Lower leg skin (tissue), 4 donors: ENCODE measurements around the gene PIWIL4. TPM values are rescaled to one million over a fixed set of nuclear protein-coding genes. Genes with fewer than 3 reads are reported as not detected.

Experiments used
- DNase-seq, 2 donors: peaks; one replicate each; pipeline ENCODE4 v3.0.0-alpha.2; 2019; ENCODE audit warnings: low spot score in 2 of 2
- H3K4me3 ChIP-seq: fragments of 200-600 bp; sonication (generic); 2 replicates; pipeline ENCODE4 v1.5.1; 2017; ENCODE audit warnings: mild to moderate bottlenecking, low read depth; ENCODE audit not compliant: poor library complexity, severe bottlenecking
- POLR2A ChIP-seq, 2 donors: fragments of 450-650 bp; IDR thresholded peaks; one replicate each; pipeline ENCODE4 v1.6.1; 2016 to 2017; ENCODE audit warnings: antibody characterized with exemption in 2 of 2, mild to moderate bottlenecking in 1 of 2, moderate library complexity in 1 of 2
- WGBS, 2 donors: methylation state at CpG; one replicate each; pipeline ENCODE4 v1.1.5; 2018; 5-methylcytosine and 5-hydroxymethylcytosine counted together
- intact Hi-C: fragments of 100-400 bp; cut with DNase I; formaldehyde crosslinking; loops from one replicate; pipeline ENCODE4 v1.15.0; 2023; ENCODE audit warnings: low total_unique reads
- total RNA-seq, 4 donors: library from RNA; depleted of rRNA; stranded (reverse); fragments of >200 nt; gene quantifications; one replicate each; pipeline ENCODE4 v1.1.0, GENCODE V29; 2016
- TF ChIP-seq, protein P1 (sequence below), 3 donors: fragments of 450-650 bp; IDR thresholded peaks; one replicate each; pipeline ENCODE4 v1.5.1; 2016; ENCODE audit warnings: antibody characterized with exemption in 3 of 3, mild to moderate bottlenecking in 3 of 3, moderate library complexity in 2 of 3

The PIWIL4 gene
- total RNA-seq, 4 donors from 2014 or later: 0.67 to 3.3 (median 1.6) TPM

DNA sequence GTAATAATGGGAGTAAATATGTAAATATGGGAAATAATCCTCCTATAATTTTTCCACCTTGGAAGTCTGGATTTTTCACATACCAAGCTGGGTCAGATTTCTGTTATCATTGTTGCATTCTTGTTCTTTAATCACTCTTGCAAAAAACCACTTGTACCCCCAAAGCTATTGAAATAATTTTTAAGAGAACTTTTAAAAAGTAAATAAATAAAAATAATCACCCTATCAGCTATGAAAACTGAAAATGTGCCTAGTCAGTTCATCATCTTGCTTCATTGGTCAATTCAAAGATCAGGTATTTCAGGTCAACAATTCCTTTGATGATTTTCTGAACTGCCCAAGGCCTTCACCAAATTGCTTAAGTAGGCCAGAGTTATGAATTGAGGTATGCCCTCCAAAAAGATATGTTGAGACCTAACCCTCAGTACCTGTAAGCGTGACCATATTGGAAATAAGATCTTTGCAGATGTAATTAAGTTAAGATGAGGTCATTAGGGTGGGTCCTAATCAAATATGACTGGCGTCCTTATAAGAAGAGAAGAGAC, 95.8 kb downstream of the PIWIL4 start:
- TF ChIP-seq POLR2A (IDR thresholded peaks at IDR 0.05): no peak
- TF ChIP-seq, protein P1, sequence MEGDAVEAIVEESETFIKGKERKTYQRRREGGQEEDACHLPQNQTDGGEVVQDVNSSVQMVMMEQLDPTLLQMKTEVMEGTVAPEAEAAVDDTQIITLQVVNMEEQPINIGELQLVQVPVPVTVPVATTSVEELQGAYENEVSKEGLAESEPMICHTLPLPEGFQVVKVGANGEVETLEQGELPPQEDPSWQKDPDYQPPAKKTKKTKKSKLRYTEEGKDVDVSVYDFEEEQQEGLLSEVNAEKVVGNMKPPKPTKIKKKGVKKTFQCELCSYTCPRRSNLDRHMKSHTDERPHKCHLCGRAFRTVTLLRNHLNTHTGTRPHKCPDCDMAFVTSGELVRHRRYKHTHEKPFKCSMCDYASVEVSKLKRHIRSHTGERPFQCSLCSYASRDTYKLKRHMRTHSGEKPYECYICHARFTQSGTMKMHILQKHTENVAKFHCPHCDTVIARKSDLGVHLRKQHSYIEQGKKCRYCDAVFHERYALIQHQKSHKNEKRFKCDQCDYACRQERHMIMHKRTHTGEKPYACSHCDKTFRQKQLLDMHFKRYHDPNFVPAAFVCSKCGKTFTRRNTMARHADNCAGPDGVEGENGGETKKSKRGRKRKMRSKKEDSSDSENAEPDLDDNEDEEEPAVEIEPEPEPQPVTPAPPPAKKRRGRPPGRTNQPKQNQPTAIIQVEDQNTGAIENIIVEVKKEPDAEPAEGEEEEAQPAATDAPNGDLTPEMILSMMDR (IDR thresholded peaks at IDR 0.05): no peak
- 91 to 93% methylated on average over 2 of the region's 2 CpGs for WGBS, 2 donors
- no peak for DNase-seq
- intact Hi-C loops: no loop called here
- H3K4me3 ChIP-seq: no peak overlapping the region

DNA sequence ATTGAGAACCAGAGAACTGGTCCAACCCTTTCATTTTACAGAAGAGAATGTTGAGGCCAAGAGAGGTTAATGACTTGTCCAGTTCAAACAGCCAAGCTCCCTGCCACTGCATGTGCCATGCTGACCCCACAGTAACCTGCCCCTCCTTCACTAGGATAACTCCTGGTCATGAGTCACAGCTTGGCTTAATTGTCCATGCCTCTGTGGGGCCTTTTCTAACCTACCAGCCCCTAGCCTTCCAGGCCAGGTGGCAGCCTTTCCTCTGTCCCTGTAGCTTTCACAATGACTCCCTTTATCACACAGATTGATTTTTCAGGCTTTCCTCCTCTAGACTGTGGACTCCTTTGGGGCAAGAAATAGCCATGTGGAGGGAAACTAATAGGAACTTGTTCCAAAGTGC, 97.2 kb downstream of the PIWIL4 start:
- no peak for TF ChIP-seq POLR2A (IDR thresholded peaks at IDR 0.05)
- TF ChIP-seq, protein P1 (IDR thresholded peaks at IDR 0.05): no peak
- intact Hi-C loops: no loop called here
- no peak for DNase-seq
- no peak overlapping the region for H3K4me3 ChIP-seq

DNA sequence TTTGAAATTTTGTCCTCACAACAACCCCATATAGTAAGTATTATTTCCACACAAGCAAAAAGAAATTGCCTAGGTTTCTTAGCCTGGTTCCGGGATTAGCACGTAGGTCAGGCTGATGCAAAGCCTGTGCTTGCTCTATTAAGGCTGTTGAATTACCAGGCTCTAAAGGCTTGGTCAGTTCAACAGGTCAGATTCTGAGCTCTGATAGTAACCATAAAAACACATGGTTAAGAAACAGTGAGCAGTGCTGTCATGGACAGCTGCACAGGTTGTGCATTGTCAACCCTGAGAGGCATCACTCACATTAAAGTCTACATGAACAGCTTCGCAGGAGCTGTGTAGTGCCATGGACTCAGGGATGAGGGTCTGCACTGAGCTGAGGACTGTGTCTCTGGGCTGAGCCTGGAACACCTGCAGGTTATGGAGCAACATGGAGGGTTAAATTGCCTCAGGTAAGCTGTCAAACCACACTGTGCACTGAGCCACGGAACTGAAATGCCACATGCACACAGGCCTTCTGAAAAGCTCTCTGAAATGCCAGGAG, 98.0 kb downstream of the PIWIL4 start:
- TF ChIP-seq POLR2A (IDR thresholded peaks at IDR 0.05): no peak
- TF ChIP-seq, protein P1 (IDR thresholded peaks at IDR 0.05): no peak
- whole genome bisulfite sequencing, 2 donors: 86 to 94% methylated on average over 4 of the region's 4 CpGs
- H3K4me3 ChIP-seq: no peak overlapping the region
- intact Hi-C loops: no loop called here
- no peak for DNase-seq

DNA sequence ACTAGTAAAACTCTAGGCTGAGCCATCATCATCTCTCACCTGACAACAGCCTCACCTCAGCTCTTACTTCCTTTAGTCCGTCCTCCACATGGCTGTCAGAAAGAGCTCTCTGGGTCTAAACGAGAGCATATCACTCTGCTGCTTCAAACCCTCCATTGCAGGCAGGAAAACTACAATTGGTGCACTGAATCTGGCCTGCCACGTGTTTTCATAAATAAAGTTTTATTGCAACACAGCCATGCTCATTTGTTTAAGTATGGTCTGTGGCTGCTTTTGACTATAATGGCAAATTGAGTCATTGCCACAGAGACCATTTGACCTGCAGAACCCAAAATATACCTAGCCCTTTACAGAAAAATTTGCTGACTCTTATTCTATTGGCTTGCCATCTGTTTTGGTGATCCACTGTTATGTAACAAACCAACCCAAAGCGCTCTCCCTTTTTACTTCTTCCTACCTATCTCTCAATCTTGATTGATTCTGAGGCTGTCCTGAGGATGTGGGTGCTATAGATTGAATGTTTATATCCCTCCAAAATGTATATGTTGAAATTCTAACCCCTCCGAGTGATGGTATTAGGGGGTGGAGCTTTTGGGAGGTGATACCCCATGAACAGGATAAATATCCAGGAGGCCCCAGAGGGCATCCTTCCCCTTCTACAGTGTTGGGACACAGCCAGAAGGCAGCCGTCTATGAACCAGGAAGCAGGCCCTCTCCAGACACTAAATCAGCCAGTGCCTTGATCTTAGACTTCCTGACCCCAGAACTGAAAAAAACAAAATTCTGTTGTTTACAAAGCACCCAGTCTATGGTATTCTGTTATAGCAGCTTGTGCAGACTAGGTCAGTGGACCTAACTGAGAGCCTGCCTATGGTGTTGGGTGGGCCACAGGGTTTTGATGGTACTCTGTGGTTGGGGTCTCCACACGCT, 99.9 kb downstream of the PIWIL4 start:
- intact Hi-C loops: no loop called here
- 84 to 86% methylated on average over 7 of the region's 7 CpGs for WGBS, 2 donors
- DNase-seq: no peak
- no peak for TF ChIP-seq POLR2A (IDR thresholded peaks at IDR 0.05)
- TF ChIP-seq, protein P1 (IDR thresholded peaks at IDR 0.05): no peak
- H3K4me3 ChIP-seq: no peak overlapping the region

DNA sequence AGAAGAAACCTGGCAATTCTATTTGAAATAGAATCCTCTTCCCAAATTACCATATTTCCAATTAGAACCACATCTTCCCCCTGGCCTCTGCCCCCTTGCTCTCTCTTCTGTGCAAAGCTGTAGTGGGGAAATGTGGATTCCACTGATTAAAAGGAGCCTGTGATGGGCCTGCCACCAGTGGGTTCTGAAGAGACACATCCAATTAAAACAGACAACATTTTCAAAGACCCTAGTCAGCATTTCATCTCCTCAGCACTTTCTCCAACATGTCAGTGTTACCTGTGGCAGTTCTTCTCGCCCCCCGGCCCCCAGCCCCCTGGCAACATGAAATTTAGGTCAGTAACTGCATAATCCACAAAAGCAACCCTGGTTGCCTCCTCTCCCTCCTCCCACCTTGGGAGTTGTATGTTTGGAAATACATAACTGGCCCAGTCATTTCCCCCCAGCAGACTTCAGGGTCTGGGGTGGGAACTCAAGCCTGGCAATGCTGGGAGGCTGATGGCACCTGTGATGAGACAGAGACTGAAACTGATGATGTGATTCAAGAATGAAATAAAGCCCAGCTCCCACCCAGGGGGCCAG, 101.1 kb downstream of the PIWIL4 start:
- H3K4me3 ChIP-seq: no peak overlapping the region
- no peak for DNase-seq
- no peak for TF ChIP-seq POLR2A (IDR thresholded peaks at IDR 0.05)
- TF ChIP-seq, protein P1 (IDR thresholded peaks at IDR 0.05): no peak
- intact Hi-C loops: no loop called here
- 83 to 91% methylated on average over 2 of the region's 2 CpGs for WGBS, 2 donors
